Measurements from ENCODE around the gene ANKRD62.

ANKRD62 gene

DNA sequence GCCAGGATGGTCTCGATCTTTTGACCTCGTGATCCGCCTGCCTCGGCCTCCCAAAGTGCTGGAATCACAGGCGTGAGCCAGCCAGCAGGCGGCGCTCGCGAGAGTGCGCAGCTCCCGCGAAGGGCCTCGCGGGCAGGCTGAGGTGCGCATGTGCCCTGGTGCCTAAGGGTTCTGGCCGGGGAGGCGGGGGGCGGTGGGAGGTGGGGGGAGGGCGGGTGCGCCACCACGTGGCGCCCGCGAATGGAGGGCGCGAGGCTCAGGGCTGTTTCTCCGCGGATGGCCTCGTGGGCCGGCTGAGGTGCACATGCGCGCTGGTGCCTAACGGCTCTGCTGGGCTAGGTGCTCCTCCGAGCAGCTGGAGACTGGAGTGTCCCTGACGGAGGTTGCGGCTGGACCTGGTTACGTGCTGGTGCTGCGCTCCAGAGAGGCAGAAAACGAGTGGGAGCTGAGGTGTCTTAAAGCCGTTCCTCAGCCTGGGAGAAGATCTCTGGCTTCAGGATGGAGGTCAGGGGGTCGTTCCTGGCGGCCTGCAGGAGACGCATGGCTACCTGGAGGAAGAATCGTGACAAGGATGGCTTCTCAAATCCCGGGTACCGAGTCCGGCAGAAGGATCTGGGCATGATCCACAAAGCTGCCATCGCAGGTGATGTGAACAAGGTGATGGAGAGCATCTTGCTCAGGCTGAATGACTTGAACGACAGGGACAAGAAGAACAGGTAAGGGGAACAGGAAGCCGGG lies at the start of gene ANKRD62:
Gene ANKRD62 (plus strand): TSS at position 324 of the 738 bp plus-strand sequence. CDS start 175 bp downstream, at position 499.
- in situ Hi-C loops (cut with MboI; ENCODE audit: low pct_unique_long_range_greater_than_20kb, low sequenced_read_pairs): loop anchor here (10.0 kb wide), 1 partner anchor 141 kb away; no protein-coding TSS in a partner anchor
- DNase-seq: no peak

DNA sequence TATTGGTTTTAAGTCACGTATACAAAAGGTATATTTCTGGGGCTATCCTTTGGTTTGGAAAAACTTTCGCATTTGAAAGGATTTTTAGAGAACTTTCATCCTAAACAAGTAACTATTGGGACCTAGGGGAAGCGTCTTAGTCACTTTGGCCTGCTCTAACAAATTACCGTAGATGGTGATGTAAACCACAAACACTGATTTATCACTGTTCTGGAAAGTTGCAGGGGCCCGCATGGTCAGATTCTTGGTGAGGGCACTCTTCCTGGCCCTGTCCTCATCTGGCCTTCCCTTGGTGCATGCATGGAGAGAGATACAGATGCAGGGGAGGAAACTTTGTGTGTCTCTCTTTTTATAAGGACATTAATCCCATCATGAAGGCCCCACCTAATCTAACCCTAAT lies 49.1 kb upstream of the ANKRD62 start:
- in situ Hi-C loops (cut with MboI; ENCODE audit: low pct_unique_long_range_greater_than_20kb, low sequenced_read_pairs): no loop called here
- DNase-seq: no peak

DNA sequence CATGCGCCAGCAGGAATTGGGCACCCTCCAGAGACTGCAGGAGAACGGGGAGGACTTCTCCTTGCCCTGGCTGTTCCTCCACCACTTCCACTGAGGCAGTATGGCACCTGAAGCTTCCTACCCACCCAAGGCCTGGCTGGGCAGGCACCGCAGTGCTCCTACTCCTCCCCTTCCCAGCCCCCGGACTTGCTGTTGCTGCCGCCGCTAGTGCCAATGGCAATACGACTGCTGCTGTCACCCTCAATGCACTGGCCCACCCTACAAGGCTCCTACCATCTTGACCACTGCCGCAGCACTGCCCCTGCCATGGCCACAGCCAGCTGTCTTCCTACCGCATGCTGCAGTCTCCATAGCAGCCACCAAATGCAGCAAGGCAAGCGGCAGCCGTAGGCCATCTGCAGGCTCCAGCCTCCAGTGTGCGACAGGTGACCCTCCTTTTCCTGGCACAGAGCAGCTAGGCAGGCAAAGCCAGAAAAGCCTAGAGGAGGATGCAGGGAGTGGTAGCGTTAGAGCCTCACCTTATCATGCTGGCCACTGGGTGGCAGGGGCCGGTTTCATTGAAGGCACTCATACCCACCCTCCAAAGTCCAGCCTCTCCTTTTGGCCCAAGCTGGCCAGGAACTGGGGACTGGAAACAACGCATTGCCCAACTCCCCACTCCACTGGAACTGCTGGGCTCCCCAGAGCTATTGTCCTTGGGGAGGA lies 47.4 kb upstream of the ANKRD62 start:
- DNase-seq: no peak
- in situ Hi-C loops (cut with MboI; ENCODE audit: low pct_unique_long_range_greater_than_20kb, low sequenced_read_pairs): no loop called here

GRCh38 chr18:12046751-12047335 lies 46.8 kb upstream of the ANKRD62 start:
- in situ Hi-C loops (cut with MboI; ENCODE audit: low pct_unique_long_range_greater_than_20kb, low sequenced_read_pairs): no loop called here
- no peak for DNase-seq

- in situ Hi-C loops (cut with MboI; ENCODE audit: low pct_unique_long_range_greater_than_20kb, low sequenced_read_pairs): no loop called here
- DNase-seq: no peak
Measured at GRCh38 chr18:12048010-12048826, 45.4 kb upstream of the ANKRD62 start.

DNA sequence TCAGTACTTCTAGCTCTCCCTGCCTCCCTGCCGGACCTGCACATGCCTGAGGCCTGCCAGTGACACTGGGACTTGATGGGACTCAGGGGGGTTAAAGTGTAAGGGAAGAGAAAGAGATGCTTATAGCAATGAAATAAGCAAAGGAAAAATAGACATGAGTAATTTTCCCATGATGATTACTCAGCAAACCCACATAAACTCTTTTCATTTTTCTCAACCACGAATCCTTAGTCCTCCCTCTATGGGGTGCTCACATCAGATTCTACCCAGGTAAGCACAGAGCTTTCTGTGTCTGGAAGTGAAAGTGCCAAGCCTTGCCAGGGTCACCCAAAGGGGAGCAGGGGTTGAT lies 44.8 kb upstream of the ANKRD62 start:
- DNase-seq: no peak
- in situ Hi-C loops (cut with MboI; ENCODE audit: low pct_unique_long_range_greater_than_20kb, low sequenced_read_pairs): no loop called here

DNA sequence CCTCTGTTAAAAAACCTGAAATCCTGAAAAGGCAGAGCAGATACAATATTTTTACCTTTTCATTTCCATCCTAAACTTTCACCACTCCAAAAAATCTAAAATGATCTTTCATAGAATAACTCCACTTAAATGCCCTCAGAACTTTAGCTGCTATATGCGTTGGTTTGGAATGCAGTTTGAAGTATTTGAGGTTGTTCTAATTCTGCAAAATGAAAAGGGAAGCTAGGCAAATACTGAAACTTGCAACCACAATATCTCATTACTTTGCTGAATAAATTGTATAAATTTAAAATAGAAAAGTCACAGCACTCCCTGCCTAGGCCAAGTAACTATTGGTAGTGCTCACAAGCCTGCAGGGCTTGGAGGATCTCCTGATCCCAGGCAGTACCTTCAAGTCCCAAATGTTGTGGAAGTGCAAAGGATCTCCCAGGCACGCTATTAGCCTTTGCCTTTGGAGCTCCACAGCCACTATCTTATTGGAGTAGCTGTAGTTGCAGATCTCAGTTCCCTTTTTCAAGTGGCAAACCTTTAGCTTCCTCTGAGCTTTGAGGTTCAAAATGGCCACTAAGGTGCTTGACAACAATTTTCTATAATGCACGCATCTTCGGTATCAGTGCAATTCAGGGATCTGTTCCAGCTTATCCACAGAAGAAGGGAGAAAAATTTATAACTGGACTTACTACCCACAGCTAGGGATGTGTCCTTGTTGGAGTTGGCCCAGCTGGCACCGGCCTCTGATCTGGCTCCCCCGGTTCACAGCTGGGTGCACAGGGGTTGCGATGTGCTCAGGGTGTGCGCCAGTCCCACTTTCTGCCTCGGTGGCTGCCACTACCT lies 43.4 kb upstream of the ANKRD62 start:
- DNase-seq: peak; percentile 30
- in situ Hi-C loops (cut with MboI; ENCODE audit: low pct_unique_long_range_greater_than_20kb, low sequenced_read_pairs): no loop called here

GRCh38 chr18:12052866-12053265 lies 40.8 kb upstream of the ANKRD62 start:
- DNase-seq: peak; percentile 16
- in situ Hi-C loops (cut with MboI; ENCODE audit: low pct_unique_long_range_greater_than_20kb, low sequenced_read_pairs): no loop called here

DNA sequence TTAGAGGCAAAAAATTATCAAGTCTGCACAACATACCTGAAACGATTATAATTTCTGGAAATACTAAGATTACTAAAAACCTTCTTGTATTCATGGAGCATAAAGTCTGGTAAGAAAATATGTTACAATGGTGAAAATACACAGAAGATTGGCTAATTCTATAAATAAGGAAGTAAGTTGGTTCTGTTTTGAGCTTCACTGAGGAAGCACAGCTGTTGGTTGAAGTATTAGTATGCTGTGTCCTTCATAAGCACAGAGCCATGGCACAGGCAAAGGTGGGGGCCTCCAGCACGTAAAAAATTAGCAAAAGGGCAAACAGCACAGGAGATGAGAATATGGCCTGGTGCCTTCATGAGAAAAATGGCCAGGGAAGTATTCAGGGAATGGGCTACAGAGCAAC lies 40.4 kb upstream of the ANKRD62 start:
- peak; percentile 45 for DNase-seq
- in situ Hi-C loops (cut with MboI; ENCODE audit: low pct_unique_long_range_greater_than_20kb, low sequenced_read_pairs): no loop called here

DNA sequence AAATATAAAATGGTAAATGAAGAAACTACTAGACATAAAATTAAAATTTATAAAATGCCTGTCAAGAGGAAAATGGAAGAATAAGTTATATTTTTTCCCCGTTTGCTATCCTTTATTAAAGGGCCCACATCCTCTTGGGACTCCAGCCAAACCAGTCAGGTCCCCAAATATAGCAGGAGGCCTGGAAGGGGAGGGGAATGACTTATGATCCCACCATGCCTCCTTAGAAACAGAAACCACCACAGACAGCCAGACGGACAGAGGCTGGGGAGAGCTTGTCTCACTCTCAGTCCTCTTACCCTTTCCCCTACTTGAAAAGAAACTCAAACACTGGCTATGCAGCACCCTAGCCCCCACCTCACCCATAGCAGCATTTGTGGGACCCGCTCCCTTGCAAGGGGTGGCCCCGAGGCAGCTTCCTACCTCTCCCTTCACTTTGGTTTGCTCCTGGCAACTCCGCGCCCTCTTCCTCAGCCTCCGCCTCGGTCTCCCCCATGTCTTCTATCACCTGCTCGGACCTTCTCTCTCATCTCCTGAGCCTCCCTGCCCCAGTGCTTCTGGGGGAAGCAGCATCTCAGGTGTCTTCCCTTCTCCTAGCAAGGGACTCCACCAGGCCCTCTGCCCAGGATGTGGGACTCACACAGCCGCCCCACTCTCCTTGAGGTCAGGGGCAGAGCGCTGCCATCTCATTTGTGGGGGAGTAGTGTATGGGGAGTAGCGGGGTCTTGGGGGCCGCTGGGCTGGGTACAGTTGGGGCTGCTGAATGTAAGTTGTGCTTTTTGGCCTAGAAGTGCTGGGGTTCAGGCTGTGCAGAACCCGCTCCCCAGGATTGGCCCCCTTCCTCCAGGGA lies 37.4 kb upstream of the ANKRD62 start:
- in situ Hi-C loops (cut with MboI; ENCODE audit: low pct_unique_long_range_greater_than_20kb, low sequenced_read_pairs): no loop called here
- DNase-seq: no peak

GRCh38 chr18:12056884-12057402 lies 36.7 kb upstream of the ANKRD62 start:
- in situ Hi-C loops (cut with MboI; ENCODE audit: low pct_unique_long_range_greater_than_20kb, low sequenced_read_pairs): no loop called here
- no peak for DNase-seq

DNA sequence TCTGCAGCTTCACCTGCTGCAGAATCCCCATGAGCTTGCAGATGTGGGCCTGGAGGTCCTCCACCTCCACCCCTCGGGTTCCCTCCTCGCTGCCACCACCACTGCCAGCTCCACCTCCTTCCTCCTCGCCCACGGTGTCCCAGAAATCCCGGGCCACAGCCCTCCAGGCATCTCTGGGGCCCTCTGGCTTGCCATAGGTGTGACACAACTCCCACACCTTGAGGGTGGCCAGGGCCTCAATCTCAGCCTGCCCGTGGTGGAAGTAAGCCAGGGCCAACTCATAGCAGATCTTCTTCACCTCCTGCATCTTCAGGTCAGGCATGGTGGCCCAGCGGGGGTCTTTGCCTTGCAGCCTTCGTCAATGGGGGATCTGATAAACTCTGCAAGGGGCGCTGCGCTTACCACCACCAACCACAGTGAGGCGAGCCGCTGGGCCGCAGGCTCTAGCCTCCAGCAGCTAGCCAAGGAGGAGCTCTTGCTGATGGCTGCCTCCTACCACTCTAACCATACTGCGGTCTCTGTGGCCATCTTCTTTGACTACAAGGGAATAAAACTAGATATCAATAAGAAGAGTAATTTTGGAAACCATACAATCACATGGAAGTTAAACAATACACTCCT lies 36.1 kb upstream of the ANKRD62 start:
- in situ Hi-C loops (cut with MboI; ENCODE audit: low pct_unique_long_range_greater_than_20kb, low sequenced_read_pairs): no loop called here
- DNase-seq: no peak

DNA sequence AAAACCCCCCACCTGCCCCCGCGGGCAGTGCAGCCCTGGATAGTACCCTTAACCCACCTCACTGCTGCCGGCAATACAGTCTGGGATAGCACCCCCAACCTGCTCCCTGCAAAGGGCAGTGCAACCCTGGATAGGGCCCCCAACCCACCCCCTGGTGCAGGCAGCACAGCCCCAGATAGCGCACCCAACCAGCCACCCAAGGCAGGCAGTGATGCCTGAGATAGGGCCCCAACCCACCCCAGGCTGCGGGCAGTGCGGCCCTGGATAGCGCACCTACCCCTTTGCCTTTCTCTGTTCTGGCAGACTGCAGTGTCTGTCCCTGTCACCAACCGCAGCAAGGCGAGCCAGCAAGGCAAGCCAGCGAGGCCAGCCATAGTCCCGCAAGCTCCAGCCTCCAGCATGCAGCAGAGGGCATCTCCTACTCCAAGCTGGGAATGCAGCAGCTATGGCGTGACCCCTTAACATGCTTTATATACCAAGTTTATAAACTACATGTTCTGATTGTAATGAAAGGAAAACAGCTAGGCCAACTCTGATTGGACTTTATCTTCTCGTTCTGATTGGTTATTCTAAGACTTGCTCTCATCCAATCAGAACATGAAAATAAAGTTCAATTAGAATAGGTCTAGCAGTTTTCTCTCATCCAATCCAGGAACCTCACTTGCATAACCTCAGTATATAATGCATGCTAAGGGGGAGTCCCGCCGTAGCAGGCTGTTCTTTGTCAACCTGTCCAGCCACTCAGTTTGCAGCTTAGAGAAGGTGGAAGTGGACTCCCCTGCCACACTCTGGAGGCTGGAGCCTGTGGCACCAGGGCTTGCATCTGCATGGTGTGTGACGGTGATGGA lies 34.1 kb upstream of the ANKRD62 start:
- DNase-seq: no peak
- in situ Hi-C loops (cut with MboI; ENCODE audit: low pct_unique_long_range_greater_than_20kb, low sequenced_read_pairs): no loop called here

- no peak for DNase-seq
- in situ Hi-C loops (cut with MboI; ENCODE audit: low pct_unique_long_range_greater_than_20kb, low sequenced_read_pairs): no loop called here
Measured at GRCh38 chr18:12060182-12060870, 33.3 kb upstream of the ANKRD62 start.

DNA sequence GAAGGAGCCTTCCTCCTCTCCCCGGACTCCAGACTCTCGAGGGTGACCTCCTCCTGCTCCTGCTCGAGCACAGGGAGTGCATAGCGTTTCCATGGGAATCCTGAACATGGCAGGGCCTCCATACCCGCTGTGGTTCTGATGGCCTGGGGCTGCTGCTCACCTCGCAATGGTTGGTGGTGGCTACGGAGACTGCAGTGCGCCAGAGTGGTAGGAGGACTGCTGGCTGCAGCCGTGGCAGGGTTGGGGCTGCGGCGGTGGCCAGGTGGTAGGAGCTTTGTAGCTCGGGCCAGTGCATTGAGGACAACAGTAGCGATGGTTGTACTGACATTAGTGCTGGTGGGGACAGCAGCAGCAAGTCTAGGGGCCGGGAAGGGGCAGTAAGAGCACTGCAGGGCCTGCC lies 32.0 kb upstream of the ANKRD62 start:
- DNase-seq: no peak

GRCh38 chr18:12062974-12063373 lies 30.7 kb upstream of the ANKRD62 start:
- no peak for DNase-seq
- in situ Hi-C loops (cut with MboI; ENCODE audit: low pct_unique_long_range_greater_than_20kb, low sequenced_read_pairs): no loop called here

More for the DNA sequence above, 32.0 kb upstream of the ANKRD62 start:
- in situ Hi-C loops (cut with MboI; ENCODE audit: low pct_unique_long_range_greater_than_20kb, low sequenced_read_pairs): no loop called here
